ENCODE measurements around the gene IFNA1.
A peak's percentile ranks its signal among the peaks of the same experiment; 100 is the strongest.
"Not testable (repeated sequence)": the region's sequence is repeated elsewhere in the genome, so short reads cannot be mapped to it uniquely, and the experiment has no call there.

The IFNA1 gene

GRCh38 chr9:21440139-21440538, at the start of gene IFNA1:
IFNA1 (plus strand) TSS chr9:21440439; CDS start chr9:21440508, 69 bp downstream.
- no peak for DNase-seq (ENCODE audit: low read depth)

- no peak for DNase-seq (ENCODE audit: low read depth)
These were observed 48.0 kb upstream of the IFNA1 start for GRCh38 chr9:21392270-21392669.

GRCh38 chr9:21395778-21396717, 44.2 kb upstream of the IFNA1 start:
- DNase-seq (ENCODE audit: low read depth): peak; percentile 40

- no peak for DNase-seq (ENCODE audit: low read depth)
These were observed 41.2 kb upstream of the IFNA1 start for GRCh38 chr9:21398955-21399489.

- no peak for DNase-seq (ENCODE audit: low read depth)
These were observed 40.3 kb upstream of the IFNA1 start for GRCh38 chr9:21399956-21400355.

- no peak for DNase-seq (ENCODE audit: low read depth)
These were observed 37.6 kb upstream of the IFNA1 start for GRCh38 chr9:21402386-21403251.

- no peak for DNase-seq (ENCODE audit: low read depth)
These were observed 36.1 kb upstream of the IFNA1 start for GRCh38 chr9:21404146-21404545.

GRCh38 chr9:21408817-21409216, 31.4 kb upstream of the IFNA1 start, which contains the start of gene IFNA8:
IFNA8 (plus strand) TSS chr9:21409117; CDS start chr9:21409177, 60 bp downstream.
- DNase-seq (ENCODE audit: low read depth): no peak

- DNase-seq (ENCODE audit: low read depth): no peak
These were observed 28.1 kb upstream of the IFNA1 start for GRCh38 chr9:21412107-21412506.

GRCh38 chr9:21413151-21413550, 27.1 kb upstream of the IFNA1 start:
- no peak for DNase-seq (ENCODE audit: low read depth)

GRCh38 chr9:21413624-21414023, 26.6 kb upstream of the IFNA1 start:
- DNase-seq (ENCODE audit: low read depth): no peak

- DNase-seq (ENCODE audit: low read depth): no peak
These were observed 25.9 kb upstream of the IFNA1 start for GRCh38 chr9:21414220-21414940.

GRCh38 chr9:21415493-21416267, 24.6 kb upstream of the IFNA1 start:
- no peak for DNase-seq (ENCODE audit: low read depth)

GRCh38 chr9:21428235-21428634, 12.0 kb upstream of the IFNA1 start:
- DNase-seq (ENCODE audit: low read depth): no peak

GRCh38 chr9:21429191-21429590, 11.0 kb upstream of the IFNA1 start:
- DNase-seq (ENCODE audit: low read depth): no peak

- no peak for DNase-seq (ENCODE audit: low read depth)
These were observed 7.4 kb upstream of the IFNA1 start for GRCh38 chr9:21432672-21433425.

- no peak for DNase-seq (ENCODE audit: low read depth)
These were observed 5.8 kb upstream of the IFNA1 start for GRCh38 chr9:21434202-21435014.

- not testable (repeated sequence) for DNase-seq (ENCODE audit: low read depth)
These were observed 5.2 kb upstream of the IFNA1 start for GRCh38 chr9:21435015-21435383.

- DNase-seq (ENCODE audit: low read depth): no peak
These were observed 3.8 kb downstream of the IFNA1 start for GRCh38 chr9:21443849-21444625.
